Activated CD8-positive, alpha-beta memory T cell treated with anti-CD3 and anti-CD28 coated beads for 1 hour (primary cell): ENCODE data around the gene PLVAP.

Source experiments
- DNase-seq, 2 donors: peaks; one replicate each; pipeline ENCODE4 v3.0.0-alpha.2; 2020; ENCODE audit warnings: low read depth in 1 of 2; ENCODE audit errors: extremely low read depth in 1 of 2

The PLVAP gene

GRCh38 chr19:17359905-17360800 lies 17.0 kb downstream of the PLVAP start:
- no peak for DNase-seq

GRCh38 chr19:17358395-17358794 lies 18.7 kb downstream of the PLVAP start:
- no peak for DNase-seq

- no peak for DNase-seq
Observed at GRCh38 chr19:17357724-17358123, 19.4 kb downstream of the PLVAP start.

GRCh38 chr19:17357078-17357666 lies 20.0 kb downstream of the PLVAP start:
- DNase-seq = no peak

GRCh38 chr19:17353386-17353785 lies 23.8 kb downstream of the PLVAP start:
- DNase-seq = no peak

GRCh38 chr19:17352608-17353280 lies 24.4 kb downstream of the PLVAP start:
- DNase-seq = no peak

GRCh38 chr19:17351815-17352435 lies 25.2 kb downstream of the PLVAP start:
- no peak for DNase-seq

GRCh38 chr19:17348700-17349099 lies 28.4 kb downstream of the PLVAP start:
- DNase-seq = no peak

- no peak for DNase-seq
Observed at GRCh38 chr19:17347877-17348276, 29.3 kb downstream of the PLVAP start.

- no peak for DNase-seq
Observed at GRCh38 chr19:17347361-17347760, 29.8 kb downstream of the PLVAP start.

GRCh38 chr19:17346109-17346671 lies 31.0 kb downstream of the PLVAP start:
- DNase-seq = peak; percentile 34 to 60

- DNase-seq = no peak
Observed at GRCh38 chr19:17341845-17342244, 35.3 kb downstream of the PLVAP start.

GRCh38 chr19:17341386-17341785 lies 35.8 kb downstream of the PLVAP start:
- no peak for DNase-seq

GRCh38 chr19:17340871-17341357 lies 36.2 kb downstream of the PLVAP start:
- no peak for DNase-seq

GRCh38 chr19:17340302-17340870 lies 36.8 kb downstream of the PLVAP start:
- no peak for DNase-seq

GRCh38 chr19:17339088-17339741 lies 37.9 kb downstream of the PLVAP start:
- no peak for DNase-seq

GRCh38 chr19:17338433-17339078 lies 38.6 kb downstream of the PLVAP start:
- no peak for DNase-seq

- no peak for DNase-seq
Observed at GRCh38 chr19:17337675-17338432, 39.3 kb downstream of the PLVAP start.
